Measurements from ENCODE around the gene SEPTIN10.

Gene SEPTIN10

GRCh38 chr2:109521233-109522062, 92.3 kb downstream of the SEPTIN10 start:
- DNase-seq = no peak

- DNase-seq = no peak
Measured at GRCh38 chr2:109519513-109519912, 94.3 kb downstream of the SEPTIN10 start.

DNA sequence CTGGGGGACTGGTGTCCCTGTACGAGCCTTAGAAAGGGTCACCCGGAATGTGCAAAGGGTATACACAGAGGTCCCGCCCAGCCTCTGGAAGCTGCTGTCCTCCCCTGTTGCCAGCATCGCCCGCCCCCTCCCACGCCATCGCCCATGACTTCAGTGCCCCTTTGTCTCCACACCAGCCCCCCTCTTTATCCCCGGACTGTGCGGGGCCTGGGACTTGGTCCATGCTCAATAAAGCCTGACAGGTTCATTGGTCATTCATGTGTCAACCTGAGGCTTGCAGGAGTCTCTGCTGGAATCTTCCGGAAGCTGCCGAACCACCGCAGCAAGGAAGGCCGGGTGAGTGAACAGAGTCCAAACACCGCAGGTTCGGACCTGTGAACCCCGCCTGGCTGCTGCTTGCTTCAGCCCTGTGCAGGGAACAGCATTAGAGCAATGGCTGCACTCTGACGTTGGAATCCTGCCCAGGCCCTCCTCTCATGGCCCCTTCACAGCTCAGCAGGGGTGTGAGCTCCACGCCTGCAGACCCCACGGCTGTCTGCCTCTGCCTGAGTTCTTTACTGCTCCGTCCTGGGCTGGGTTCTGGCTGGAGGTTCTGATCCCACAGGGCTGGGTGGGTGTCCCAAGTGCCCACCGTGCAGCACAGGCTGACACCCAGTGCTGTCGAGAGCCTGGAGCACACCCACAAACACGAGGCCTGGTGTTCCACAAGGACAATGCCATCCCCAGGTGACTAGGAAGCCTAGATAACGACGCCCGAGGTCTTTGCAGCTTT, 96.5 kb downstream of the SEPTIN10 start:
- no peak for DNase-seq

DNA sequence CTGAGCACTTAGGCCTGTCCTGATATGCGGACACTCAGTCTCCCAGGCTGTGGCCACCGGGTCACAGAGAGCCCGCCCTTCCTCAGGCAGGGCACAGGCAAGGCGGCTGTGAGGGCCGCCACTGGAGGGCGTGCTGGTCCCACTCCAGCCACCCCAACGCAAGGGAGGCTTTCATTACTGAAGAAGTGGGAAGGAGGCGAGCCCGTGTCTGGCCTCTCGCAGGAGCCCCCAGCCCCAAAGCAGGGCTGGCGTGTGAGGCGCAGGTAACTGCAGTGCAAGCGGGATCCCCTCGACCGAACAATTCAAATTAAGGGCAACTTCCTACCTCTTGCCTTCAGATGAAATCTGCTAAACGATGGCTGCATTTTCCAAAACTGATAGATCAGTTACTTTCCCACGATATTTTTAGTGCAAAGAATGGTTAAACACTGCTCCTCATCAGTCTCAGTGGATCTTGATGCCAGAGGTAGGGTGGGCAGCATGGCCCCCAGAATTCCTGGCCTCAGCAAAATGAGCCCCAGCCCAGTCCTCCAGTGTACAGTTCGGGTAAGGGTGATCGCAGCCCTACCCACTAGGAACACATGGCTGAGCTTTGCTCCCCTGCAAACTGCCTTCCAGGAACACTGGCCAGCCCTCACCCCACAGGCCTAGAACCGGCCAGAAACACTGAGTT, 97.2 kb downstream of the SEPTIN10 start:
- DNase-seq = peak; percentile 38

GRCh38 chr2:109514857-109515256, 98.9 kb downstream of the SEPTIN10 start:
- no peak for DNase-seq

DNA sequence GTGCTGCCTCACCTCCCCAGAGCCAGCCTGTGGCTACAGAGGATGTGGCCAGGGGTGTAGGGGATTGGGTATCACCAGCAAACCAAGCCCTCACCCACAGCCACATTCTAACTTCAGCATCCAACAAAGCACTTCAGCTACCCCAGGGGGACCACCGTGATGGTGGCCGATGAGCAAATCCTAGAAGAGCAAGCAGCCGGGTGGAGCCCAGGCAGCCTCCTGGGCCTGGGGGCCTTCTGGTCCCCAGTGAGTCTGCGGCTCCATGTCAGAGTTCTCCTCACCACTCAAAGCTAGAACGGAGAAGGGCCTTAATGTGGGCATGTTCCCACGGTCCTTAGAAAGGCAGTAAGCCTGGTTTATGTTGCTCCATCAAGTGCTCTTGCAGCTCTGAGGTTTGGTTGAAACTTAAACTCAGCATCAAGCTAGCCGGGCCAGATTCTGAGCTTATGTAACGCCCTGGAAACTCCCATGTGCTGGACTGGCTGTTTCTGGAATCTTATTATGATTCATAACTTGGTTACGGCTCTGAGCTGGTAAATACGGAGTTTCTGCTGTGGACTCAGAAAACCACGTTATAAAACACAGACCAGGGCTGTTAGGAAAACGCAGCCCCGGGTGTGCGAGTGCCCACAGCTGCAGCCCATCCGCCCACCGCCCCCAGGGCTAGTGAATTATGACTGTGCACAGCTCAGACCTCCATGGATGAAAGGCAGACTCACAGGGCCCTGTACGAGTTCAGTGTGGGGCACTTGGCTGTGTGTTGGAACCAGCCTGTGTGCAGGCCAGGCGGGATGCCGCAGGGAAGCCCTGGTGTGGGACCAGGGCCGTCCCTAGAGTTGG, 99.8 kb downstream of the SEPTIN10 start:
- DNase-seq = peak; percentile 84

GRCh38 chr2:109513230-109513629, 100.5 kb downstream of the SEPTIN10 start:
- no peak for DNase-seq

DNA sequence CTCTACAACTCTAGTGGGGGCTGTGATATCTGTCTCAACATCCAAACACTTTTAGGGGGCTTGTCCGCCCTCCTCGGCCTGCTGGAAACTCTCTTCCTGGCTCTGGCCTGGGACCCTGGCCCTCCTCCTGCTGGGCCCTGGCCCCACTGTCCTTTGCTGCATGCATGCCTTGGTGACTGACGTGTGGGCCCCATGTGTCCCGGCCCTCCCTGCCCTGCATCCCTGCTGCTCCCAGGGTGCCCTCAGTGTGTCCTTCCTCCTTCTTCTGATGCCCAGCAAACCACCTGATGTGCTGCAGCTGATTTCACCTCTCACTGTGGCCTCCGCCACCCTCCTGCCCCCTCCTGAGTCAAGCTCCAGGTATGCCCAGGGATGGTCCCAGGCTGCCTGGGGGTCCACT, 101.7 kb downstream of the SEPTIN10 start:
- no peak for DNase-seq

- no peak for DNase-seq
Measured at GRCh38 chr2:109511168-109511567, 102.6 kb downstream of the SEPTIN10 start.

DNA sequence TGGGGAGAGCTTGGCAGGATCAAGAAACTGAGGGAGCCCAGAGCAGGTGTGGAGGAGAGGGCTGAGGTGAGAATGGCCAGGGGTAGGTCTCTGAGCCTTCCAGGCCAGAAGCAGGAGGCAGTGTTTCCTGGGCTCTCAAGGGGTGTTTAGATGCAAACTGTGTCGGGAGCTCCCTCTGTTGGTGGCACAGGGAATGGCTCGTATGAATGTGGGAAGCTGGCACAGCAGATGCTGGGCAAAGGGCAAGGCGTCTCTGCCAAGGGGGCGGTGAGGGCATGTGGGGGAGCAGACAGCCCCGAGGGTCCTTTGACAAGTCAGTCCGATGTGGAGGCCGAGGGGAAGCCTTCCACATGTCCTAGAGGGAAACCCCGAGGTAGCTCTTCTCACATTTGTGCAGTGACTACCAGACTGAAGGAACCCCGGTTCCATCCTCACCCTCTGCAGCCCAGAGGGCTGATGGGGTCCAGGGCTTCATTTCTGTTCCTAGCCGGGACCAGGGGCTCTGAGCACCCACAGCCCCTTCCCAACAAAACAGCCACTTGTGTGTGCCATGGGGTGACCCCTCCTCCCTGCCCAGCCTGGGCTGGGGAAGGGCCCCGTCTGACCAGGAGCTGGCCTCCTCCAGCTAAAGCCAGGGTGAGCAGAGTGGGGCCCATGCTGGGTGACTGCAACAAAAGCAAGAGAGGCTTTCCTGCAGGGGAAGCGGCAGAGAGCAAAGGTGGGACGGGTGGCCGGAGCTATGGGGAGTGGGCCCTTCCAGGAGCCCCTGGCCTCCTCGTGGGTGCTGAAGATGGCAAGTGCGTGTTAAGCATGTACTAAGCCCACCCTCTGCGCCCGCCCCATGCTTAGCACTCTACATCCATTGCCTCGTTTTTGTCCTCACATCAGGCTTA, 103.4 kb downstream of the SEPTIN10 start:
- peak; percentile 77 for DNase-seq

DNA sequence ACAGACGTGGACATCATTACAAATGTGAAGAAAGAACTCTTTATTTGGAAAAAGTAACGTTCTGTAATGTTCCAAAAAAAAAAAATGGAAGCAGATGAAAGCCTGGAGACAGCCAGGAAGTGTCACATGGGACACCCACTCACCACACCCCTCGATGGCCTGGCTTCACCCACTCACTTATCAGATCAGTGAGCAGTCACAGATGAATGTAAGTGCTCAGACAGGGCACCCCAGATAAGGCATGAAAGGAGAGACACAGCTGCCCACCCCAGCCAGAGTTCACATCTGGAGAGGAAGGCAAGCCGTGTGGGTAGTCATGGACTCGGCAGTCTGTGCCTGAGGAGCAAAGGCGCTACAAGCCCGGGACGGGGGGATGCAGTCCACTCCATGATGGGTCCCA, 105.2 kb downstream of the SEPTIN10 start:
- DNase-seq = no peak

- no peak for DNase-seq
Measured at GRCh38 chr2:109507828-109508227, 105.9 kb downstream of the SEPTIN10 start.

- no peak for DNase-seq
Measured at GRCh38 chr2:109507217-109507616, 106.5 kb downstream of the SEPTIN10 start.

- no peak for DNase-seq
Measured at GRCh38 chr2:109503191-109503590, 110.6 kb downstream of the SEPTIN10 start.

- DNase-seq = no peak
Measured at GRCh38 chr2:109501461-109501860, 112.3 kb downstream of the SEPTIN10 start.

DNA sequence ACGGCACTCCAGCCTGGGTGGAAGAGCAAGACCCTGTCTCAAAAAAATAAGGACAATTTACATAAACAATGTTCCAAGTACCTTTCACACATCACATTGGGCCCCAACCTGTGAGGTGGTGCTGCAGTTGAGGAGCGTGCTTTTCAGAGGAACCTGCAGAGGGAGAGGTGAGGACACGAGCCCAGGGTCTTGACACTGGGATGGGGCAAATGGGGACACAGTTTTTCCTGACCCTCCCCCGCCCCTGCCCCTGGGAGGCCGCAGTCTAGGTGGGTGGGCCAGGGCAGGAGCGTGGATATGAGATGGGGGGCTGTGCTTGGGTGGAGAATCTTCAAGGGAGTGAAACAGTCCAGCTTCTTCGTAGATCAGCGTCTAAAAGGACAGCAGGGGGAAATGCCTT, 112.9 kb downstream of the SEPTIN10 start:
- DNase-seq = no peak

GRCh38 chr2:109499566-109499965, 114.2 kb downstream of the SEPTIN10 start:
- DNase-seq = no peak

DNA sequence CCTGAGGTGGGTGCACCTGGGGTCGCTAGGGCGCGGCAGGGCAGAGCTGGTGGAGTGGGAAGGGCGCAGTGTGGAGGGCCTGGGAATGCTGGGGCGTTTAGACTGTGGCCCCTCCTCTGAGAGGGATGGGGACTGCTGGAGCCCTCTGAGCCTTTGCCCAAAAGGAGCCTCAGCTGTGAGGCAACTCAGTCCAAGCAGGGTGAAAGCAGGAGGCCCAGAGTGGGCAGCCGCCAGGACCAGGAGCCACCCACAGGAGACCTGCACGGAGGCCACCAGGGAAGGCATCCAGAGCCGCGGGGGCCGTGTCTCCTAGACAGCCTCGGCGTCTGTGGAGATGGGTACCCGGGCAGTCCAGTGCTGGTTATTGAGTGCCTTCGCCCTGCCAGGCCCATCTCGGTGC, 114.9 kb downstream of the SEPTIN10 start:
- DNase-seq = no peak

DNA sequence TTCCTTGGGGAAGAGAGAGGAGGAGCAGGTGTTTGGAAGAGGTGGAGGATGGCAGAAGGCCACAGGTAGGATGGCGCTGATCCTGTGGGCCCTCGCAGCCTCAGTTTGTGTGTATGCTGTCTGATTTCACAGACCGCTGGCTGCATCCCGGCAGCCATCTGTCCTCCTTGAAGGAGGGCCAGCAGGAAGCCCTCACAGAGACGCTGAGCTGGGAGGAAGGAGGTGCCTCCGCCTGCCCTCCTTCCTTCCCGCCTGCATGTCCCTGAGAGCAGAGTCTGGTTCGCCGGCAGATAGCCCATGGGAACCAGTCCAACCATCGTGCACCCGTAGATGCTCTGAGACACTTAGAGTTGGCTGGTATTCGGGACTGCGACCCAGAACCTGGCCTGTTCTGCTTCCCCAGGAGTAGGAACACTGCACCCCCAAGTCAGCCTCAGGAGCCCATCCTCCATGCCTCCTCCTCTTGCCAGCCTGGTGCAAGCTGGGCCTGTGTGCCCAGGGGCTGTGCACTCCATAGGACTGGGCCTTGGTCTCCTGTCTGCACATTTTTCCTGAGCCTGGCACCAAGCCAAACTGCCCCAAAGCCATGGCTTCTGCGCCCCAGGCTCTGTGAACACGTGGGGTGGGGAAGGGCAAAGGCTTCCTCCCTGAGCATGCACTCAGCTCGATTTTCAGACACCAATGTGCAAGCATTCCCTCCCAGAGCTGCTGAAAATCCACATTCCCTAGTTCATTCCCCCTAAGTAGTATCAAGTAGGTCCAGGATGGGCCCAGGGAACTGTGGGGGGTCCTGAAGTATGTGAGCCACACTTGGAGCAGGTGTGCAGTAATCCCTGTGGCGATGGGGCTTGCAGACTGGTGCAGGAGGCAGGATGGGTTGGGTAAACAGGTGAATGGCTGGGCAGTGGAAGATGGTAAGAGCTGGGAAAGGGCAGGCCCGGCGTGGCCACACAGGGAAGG, 115.6 kb downstream of the SEPTIN10 start:
- no peak for DNase-seq

DNA sequence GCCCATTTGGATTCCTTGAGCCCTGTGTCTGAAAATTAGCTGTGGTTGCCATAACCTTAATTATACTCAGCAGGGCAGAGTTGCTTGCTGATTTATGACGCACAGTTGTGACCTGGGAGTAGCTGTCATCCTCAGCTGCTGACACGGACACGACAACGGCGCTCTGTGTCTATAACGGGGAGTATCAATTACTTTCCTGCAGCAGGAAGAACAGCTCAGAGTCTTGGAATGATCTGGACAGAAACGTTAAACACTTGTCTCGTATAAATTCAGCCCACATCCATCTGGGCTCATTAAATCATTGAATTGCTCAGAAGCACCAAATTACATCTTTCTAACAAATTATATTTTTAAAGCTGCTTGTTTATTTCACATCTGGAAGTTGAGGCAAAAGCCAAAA, 116.3 kb downstream of the SEPTIN10 start:
- DNase-seq = no peak
